ENCODE results near the gene PRAMEF14.
"Not testable (repeated sequence)": the region's sequence is repeated elsewhere in the genome, so short reads cannot be mapped to it uniquely, and the experiment has no call there.

PRAMEF14 gene

DNA sequence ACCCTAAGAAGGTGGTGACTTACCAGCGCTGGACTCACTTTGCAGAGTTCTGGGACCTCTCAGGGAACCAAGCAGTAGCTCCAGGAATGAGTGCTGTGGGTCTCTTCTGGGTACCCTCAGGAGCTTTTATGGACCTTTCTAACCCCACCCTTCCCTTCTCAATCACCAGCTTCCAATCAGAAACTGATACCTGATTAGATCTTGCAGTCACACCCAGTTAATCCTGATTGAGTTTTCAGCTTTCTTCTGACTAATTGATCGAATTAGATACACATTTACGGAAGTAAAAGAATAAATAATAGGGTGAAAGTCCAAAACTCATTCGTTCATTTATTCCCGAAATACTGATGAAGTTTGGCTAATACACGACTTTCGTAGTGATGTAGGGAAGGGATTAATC, at the start of gene PRAMEF14:
TSS of gene PRAMEF14 (minus strand) at position 101 of the 400 bp plus-strand sequence. CDS start 1,820 bp downstream, outside the sequence.
- DNase-seq (ENCODE audit: low read depth) = not testable (repeated sequence)

DNA sequence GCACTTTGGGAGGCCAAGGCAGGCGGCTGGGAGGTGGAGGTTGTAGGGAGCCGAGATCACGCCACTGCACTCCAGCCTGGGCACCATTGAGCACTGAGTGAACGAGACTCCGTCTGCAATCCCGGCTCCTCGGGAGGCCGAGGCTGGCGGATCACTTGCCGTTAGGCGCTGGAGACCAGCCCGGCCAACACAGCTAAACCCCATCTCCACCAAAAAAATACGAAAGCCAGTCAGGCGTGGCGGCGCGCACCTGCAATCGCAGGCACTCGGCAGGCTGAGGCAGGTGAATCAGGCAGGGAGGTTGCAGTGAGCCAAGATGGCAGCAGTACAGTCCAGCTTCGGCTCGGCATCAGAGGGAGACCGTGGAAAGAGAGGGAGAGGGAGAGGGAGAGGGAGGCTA, 48.4 kb upstream of the PRAMEF14 start:
- not testable (repeated sequence) for DNase-seq (ENCODE audit: low read depth)

- not testable (repeated sequence) for DNase-seq (ENCODE audit: low read depth)
These were observed 47.8 kb upstream of the PRAMEF14 start for GRCh38 chr1:13394761-13395160.

GRCh38 chr1:13393004-13393403, 46.1 kb upstream of the PRAMEF14 start:
- DNase-seq (ENCODE audit: low read depth) = not testable (repeated sequence)

DNA sequence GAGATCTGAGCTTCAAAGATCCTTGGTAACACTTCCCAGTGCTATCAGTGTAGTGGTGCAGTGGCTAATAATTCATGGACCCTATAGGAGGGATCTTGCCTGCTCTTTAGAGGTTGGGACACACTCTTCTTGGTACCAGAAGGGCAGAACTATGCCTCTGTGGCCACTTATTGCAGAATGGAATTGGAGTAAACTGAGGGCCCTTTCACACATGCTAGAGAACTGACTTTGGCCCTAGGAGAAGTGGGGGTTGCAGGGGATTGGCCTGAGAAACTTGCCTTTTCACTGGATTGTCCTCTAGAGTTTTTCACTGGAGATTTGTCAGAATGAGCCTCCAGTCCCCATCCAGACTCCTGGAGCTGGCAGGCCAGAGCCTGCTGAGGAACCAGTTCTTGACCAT, 42.4 kb upstream of the PRAMEF14 start, which contains the start of gene PRAMEF17:
TSS of gene PRAMEF17 (plus strand) at position 301 of the 400 bp plus-strand sequence. CDS start at position 327, 26 bp downstream.
- not testable (repeated sequence) for DNase-seq (ENCODE audit: low read depth)

GRCh38 chr1:13380380-13380779, 33.4 kb upstream of the PRAMEF14 start:
- not testable (repeated sequence) for DNase-seq (ENCODE audit: low read depth)

DNA sequence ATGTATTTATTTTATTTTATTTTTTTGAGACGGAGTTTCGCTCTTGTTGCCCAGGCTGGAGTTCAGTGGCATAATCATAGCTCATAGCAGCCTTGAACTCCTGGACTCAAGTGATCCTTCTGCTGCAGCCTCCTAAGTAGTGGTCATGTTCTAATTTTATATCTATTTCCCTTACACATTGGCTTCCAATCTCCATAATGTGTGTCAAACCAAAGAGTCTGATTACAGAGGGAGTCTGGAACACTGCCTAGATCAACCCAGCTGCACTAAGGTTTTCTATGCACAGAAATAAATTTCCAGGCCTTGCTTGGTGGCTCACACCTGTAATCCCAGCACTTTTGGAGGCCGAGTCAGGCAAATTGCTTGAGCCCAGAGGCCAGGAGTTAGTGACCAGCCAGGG, 32.0 kb upstream of the PRAMEF14 start:
- not testable (repeated sequence) for DNase-seq (ENCODE audit: low read depth)

DNA sequence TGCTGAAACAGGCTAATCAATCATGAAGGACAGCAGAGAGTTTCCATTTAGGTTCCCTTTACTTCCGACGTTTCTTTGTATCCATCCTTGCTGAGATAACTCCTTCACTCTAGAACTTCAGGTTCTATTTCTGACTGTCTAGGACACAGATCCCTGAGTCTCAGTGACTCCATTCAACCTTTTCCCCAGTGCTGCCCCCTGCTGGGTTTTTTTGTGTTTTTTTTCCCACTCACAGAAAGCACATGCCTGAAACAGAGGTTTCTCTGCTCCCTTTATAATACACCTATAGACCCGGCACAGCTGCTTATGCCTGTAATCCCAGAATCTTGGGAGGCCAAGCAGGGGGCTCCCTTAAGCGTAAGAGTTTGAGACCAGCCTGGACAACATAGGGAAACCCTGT, 21.6 kb upstream of the PRAMEF14 start:
- not testable (repeated sequence) for DNase-seq (ENCODE audit: low read depth)

DNA sequence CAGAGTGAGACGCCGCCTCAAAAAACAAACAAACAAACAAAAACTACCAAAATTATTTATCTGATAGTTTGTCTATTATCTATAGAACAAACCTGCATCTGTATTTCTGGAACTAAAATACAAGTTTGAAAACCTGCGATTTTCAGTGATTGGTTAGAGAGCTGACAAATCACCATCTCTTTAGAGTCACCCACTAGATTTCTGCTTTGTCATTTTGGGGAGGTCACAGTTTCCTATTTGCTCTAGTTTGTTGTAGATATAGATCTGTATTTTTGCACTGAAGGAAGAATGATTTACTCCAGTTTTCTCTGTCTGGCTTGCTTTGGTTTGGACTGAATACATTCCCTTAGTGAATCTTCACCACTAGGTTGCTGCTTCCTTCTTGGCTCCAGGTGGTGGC, 19.6 kb upstream of the PRAMEF14 start:
- DNase-seq (ENCODE audit: low read depth) = not testable (repeated sequence)

DNA sequence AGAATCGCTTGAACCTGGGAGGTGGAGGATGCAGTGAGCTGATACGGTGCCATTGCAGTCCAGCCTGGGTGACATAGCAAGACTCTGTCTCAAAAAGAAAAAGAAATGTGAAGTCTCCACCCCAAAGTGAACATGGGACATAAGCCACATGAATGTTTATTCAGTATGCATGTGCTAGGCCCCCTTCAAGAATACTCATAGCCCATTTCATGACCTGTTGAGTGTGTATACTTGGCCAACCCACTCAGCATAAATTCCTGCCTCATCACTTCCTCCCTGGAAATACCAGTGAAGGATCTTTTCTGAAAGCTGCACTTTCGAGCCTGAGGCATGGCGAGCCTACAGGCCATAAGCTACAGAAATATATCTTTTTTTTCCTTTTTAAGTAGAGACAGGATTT, 18.0 kb upstream of the PRAMEF14 start:
- DNase-seq (ENCODE audit: low read depth) = not testable (repeated sequence)

GRCh38 chr1:13362364-13362763, 15.4 kb upstream of the PRAMEF14 start:
- not testable (repeated sequence) for DNase-seq (ENCODE audit: low read depth)

DNA sequence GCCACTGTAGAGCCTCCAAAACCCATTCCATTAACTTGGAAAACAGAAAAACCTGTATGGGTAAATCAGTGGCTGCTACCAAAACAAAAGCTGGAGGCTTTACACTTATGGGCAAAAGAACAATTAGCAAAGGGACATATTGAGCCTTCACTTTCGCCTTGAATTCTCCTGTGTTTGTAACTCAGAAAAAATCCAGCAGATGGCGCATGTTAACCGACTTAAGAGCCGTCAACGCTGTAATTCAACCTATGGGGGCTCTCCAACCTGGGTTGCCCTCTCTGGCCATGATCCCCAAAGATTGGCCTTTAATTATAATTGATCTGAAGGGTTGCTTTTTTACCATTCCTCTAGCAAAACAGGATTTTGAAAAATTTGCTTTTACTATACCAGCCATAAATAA, 9.8 kb upstream of the PRAMEF14 start:
- peak; percentile 26 for DNase-seq (ENCODE audit: low read depth)

DNA sequence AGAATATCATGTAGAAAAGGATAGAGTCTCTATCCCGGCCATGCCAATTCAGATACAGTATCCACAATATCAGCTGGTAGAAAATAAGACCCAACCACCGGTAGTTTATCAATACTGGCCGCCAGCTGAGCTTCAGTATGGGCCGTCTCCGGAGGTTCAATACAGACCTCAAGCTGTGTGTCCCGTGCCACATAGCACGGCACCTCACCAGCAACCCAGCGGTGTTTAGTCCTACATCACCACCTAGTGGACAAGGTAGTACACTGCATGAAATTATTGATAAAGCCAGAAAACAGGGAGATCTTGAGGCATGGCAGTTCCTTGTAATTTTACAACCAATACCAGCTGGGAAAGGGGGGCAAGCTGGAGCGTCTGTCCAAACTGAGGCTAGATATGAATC, 7.5 kb upstream of the PRAMEF14 start:
- not testable (repeated sequence) for DNase-seq (ENCODE audit: low read depth)

- DNase-seq (ENCODE audit: low read depth) = not testable (repeated sequence)
These were observed 6.5 kb upstream of the PRAMEF14 start for GRCh38 chr1:13353476-13353875.

- DNase-seq (ENCODE audit: low read depth) = not testable (repeated sequence)
These were observed 4.4 kb downstream of the PRAMEF14 start for GRCh38 chr1:13342496-13342895.

GRCh38 chr1:13315281-13315680, 31.7 kb downstream of the PRAMEF14 start, which contains the start of gene PRAMEF15:
PRAMEF15 (plus strand) TSS chr1:13315581; CDS start chr1:13318408, 2,827 bp downstream.
- DNase-seq (ENCODE audit: low read depth) = not testable (repeated sequence)

GRCh38 chr1:13303239-13303638, 43.7 kb downstream of the PRAMEF14 start, which contains the start of gene PRAMEF33:
PRAMEF33 (plus strand) TSS chr1:13303539; CDS start chr1:13305955, 2,416 bp downstream.
- DNase-seq (ENCODE audit: low read depth) = not testable (repeated sequence)

DNA sequence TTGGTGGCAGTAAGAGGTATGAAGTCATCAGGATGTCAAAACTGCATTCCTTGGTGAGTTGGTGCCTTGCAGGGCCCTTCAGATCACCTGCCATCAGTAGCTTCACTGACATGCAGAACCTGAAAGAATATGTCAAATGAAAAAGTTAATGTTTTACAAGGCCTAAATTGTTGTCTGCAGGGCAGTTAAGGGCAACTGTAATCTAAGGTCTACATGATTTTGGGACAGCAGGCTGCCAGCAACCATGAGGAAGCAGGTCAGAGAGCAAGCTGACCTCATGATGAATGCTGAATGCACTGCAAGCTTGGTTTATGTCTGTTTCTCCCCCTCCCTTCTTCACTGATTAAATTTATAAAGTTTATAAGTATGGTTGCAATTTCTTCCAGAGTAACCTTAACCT, 44.7 kb downstream of the PRAMEF14 start:
- not testable (repeated sequence) for DNase-seq (ENCODE audit: low read depth)

- DNase-seq (ENCODE audit: low read depth) = not testable (repeated sequence)
These were observed 48.2 kb downstream of the PRAMEF14 start for GRCh38 chr1:13298699-13299098.

DNA sequence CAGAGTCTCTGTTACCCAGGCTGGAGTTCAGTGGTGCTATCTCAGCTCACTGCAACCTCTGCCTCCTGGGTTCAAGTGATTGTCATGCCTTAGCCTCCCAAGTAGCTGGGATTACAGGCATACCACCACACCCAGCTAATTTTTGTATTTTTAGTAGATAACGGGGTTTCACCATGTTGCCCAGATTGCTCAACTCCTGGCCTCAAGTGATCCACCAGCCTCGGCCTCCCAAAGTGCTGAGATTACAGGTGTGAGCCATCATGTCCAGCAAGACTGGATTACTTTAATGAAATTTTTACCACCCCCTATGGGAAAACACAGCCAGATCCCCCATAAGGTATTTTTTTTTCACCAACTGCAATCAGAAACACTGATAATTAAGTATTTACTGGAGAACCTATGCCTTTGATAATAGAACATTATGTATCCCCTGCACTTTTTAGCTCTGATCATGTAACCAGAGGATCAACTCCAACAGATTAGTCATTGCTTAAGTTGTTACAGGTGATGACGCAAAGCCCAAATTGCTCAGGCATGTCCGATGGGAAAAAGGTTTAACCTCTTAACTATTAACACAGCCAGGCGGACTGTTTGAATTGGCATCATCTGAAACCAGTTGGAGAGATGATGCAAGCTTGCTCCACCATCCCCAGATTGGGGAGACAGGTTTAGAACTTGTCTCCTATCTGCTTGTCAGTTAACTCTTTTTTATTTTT, 49.6 kb downstream of the PRAMEF14 start:
- DNase-seq (ENCODE audit: low read depth) = not testable (repeated sequence)

All from EH (cell line).